Loucy (cell line): ENCODE measurements around the gene PHTF2.

Source experiments
- H2AFZ ChIP-seq: fragments of 200-600 bp; sonication (generic); 2 replicates; pipeline ENCODE4 v1.6.0; 2016; ENCODE audit warnings: antibody characterized with exemption, mild to moderate bottlenecking, low read length, moderate library complexity
- H3F3A ChIP-seq: fragments of 200-600 bp; 2 replicates; pipeline ENCODE4 v1.6.0; 2016; ENCODE audit warnings: antibody characterized with exemption, low read depth, mild to moderate bottlenecking
- H3K27me3 ChIP-seq: fragments of 200-600 bp; sonication (generic); 2 replicates; pipeline ENCODE4 v1.6.1; 2014; ENCODE audit warnings: low read length, mild to moderate bottlenecking; ENCODE audit not compliant: insufficient read depth, poor library complexity, severe bottlenecking
- H3K36me3 ChIP-seq: fragments of 200-600 bp; sonication (generic); 2 replicates; pipeline ENCODE4 v1.6.1; 2016; ENCODE audit warnings: low read length; ENCODE audit not compliant: insufficient read depth
- H3K4me1 ChIP-seq: fragments of 200-600 bp; sonication (generic); 2 replicates; pipeline ENCODE4 v1.5.1; 2014; ENCODE audit warnings: low read length, mild to moderate bottlenecking; ENCODE audit not compliant: insufficient read depth, poor library complexity, severe bottlenecking
- H3K4me2 ChIP-seq: fragments of 200-600 bp; sonication (generic); 2 replicates; pipeline ENCODE4 v1.6.0; 2014; ENCODE audit warnings: antibody characterized with exemption, low read length, low read depth, mild to moderate bottlenecking; ENCODE audit not compliant: poor library complexity, severe bottlenecking
- H3K4me3 ChIP-seq: fragments of 200-600 bp; sonication (generic); 2 replicates; pipeline ENCODE4 v1.5.1; 2014; ENCODE audit warnings: low read length, mild to moderate bottlenecking, mixed read lengths; ENCODE audit not compliant: poor library complexity, severe bottlenecking
- H3K79me2 ChIP-seq: fragments of 200-600 bp; sonication (generic); 2 replicates; pipeline ENCODE4 v1.6.1; 2014; ENCODE audit warnings: low read length; ENCODE audit not compliant: insufficient read depth
- H3K9ac ChIP-seq: fragments of 200-600 bp; sonication (generic); 2 replicates; pipeline ENCODE4 v1.6.0; 2014; ENCODE audit warnings: mild to moderate bottlenecking, low read depth, low read length, moderate library complexity; ENCODE audit not compliant: poor library complexity, severe bottlenecking
- H3K9me2 ChIP-seq: fragments of 200-600 bp; sonication (generic); replicated peaks from 2 replicates; pipeline ENCODE4 v1.6.1; 2016; ENCODE audit warnings: low read depth, low read length, mixed read lengths
- H3K9me3 ChIP-seq: fragments of 200-600 bp; sonication (generic); 2 replicates; pipeline ENCODE4 v1.6.1; 2014; ENCODE audit warnings: mild to moderate bottlenecking, antibody characterized with exemption, low read length, low read depth; ENCODE audit not compliant: insufficient read depth
- H4K20me1 ChIP-seq: fragments of 200-600 bp; sonication (generic); 2 replicates; pipeline ENCODE4 v1.6.0; 2014; ENCODE audit warnings: antibody characterized with exemption, low read length, mild to moderate bottlenecking; ENCODE audit not compliant: insufficient read depth, poor library complexity, severe bottlenecking
- EZH2phosphoT487 ChIP-seq: fragments of 200-600 bp; IDR thresholded peaks from 2 replicates; pipeline ENCODE4 v1.6.1; 2018; ENCODE audit warnings: antibody characterized with exemption, mild to moderate bottlenecking, moderate library complexity, borderline replicate concordance
- TF ChIP-seq, protein P1 (sequence below): fragments of 200-600 bp; sonication (generic); conservative IDR thresholded peaks from 2 replicates; pipeline ENCODE4 v1.5.1; 2014; ENCODE audit warnings: mild to moderate bottlenecking, antibody characterized with exemption, low read length

PHTF2 gene

DNA sequence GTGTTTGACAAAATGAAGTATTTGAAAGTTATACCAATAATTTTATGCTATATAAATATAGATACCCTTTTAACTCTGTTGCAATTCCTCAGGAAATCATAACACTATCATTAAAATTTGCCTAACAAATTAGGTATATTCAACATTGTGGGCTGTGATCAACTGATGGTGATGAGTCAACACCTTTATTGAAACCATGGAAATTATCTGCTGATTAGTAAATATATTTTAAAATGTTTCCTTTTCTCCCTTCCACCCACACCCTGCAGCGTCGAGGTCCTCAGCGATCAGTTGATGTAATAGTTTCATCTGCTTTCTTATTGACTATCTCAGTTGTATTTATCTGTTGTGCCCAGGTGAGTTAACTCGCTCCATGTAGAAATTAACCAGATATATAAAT, 143.9 kb downstream of the PHTF2 start:
- Histone ChIP-seq H3K9me2 (no peaks in the 10 kb centered on the region), H3K9ac (no peak overlapping the region)
- TF ChIP-seq, protein P1, sequence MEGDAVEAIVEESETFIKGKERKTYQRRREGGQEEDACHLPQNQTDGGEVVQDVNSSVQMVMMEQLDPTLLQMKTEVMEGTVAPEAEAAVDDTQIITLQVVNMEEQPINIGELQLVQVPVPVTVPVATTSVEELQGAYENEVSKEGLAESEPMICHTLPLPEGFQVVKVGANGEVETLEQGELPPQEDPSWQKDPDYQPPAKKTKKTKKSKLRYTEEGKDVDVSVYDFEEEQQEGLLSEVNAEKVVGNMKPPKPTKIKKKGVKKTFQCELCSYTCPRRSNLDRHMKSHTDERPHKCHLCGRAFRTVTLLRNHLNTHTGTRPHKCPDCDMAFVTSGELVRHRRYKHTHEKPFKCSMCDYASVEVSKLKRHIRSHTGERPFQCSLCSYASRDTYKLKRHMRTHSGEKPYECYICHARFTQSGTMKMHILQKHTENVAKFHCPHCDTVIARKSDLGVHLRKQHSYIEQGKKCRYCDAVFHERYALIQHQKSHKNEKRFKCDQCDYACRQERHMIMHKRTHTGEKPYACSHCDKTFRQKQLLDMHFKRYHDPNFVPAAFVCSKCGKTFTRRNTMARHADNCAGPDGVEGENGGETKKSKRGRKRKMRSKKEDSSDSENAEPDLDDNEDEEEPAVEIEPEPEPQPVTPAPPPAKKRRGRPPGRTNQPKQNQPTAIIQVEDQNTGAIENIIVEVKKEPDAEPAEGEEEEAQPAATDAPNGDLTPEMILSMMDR, result no peak
- TF ChIP-seq EZH2phosphoT487, result no peak

DNA sequence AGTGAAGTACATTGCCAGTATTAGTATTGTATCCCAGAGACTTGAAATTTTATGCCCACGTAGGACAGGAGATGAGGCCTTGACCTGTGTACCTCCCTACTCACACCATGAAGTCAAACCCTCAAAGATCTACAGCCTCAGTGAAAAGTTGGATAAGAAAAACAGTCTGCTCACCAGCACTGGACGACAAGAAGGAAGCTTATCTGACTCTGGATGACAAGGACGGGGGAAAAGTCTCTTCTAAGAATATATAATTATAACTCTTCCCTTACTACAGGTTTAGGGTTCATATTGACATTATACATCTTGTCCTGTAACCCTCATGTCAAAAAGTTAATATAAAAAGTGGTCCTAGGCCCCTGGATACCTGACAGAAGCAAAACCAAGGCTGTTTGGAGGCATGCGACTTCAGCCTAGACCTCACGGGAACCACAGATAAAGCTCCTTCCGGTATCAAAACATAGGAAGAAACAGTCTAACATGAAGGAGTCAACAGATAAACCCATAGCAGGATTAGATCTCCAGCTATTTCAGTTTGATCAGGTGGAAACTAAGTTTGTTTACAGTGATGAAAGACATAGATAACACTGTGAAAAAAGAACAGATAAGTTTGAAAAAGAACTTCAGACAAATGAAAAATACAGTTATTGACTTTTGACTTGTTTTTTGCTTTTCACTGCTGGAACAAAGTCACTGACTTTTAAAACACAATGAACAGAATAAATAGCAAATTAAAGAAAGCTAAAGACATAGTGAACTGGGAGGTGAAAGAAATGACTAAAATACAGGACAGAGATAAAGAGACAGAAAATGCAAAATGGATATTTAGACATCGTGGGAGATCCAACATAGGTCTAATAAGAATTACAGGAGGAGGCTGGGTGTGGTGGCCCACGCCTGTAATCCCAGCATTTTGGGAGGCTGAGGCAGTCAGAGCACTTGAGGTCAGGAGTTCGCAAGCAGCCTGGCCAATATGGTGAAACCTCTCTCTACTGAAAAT, 145.9 kb downstream of the PHTF2 start:
- TF ChIP-seq, protein P1, result no peak
- no peak for TF ChIP-seq EZH2phosphoT487
- no peak overlapping the region for H3K9ac ChIP-seq
- no peak overlapping the region for H3K4me2 ChIP-seq
- no peaks in the 10 kb centered on the region for H3K36me3 ChIP-seq
- no peaks in the 10 kb centered on the region for H3F3A ChIP-seq
- no peaks in the 10 kb centered on the region for H3K79me2 ChIP-seq
- no peak overlapping the region for H2AFZ ChIP-seq
- no peak overlapping the region for H3K4me3 ChIP-seq
- no peaks in the 10 kb centered on the region for H3K9me2 ChIP-seq
- H4K20me1 ChIP-seq, result no peaks in the 10 kb centered on the region
- no peaks in the 10 kb centered on the region for H3K9me3 ChIP-seq
- no peaks in the 10 kb centered on the region for H3K4me1 ChIP-seq
- H3K27me3 ChIP-seq, result no peaks in the 10 kb centered on the region

More for the DNA sequence above, 143.9 kb downstream of the PHTF2 start:
- Histone ChIP-seq H3F3A (no peaks in the 10 kb centered on the region), H2AFZ (no peak overlapping the region), H3K9me3 (no peaks in the 10 kb centered on the region), H3K27me3 (no peaks in the 10 kb centered on the region), H3K4me2 (no peak overlapping the region), H3K36me3 (no peaks in the 10 kb centered on the region), H3K4me1 (no peaks in the 10 kb centered on the region), H3K79me2 (no peaks in the 10 kb centered on the region), H4K20me1 (no peaks in the 10 kb centered on the region), H3K4me3 (no peak overlapping the region)

GRCh38 chr7:77950548-77950947, 152.0 kb downstream of the PHTF2 start:
- no peaks in the 10 kb centered on the region for H3K79me2 ChIP-seq
- H3K9me2 ChIP-seq, result no peaks in the 10 kb centered on the region
- no peak overlapping the region for H3K4me3 ChIP-seq
- H4K20me1 ChIP-seq, result no peaks in the 10 kb centered on the region
- H3K9ac ChIP-seq, result no peak overlapping the region
- H3F3A ChIP-seq, result no peaks in the 10 kb centered on the region
- no peaks in the 10 kb centered on the region for H3K9me3 ChIP-seq
- no peaks in the 10 kb centered on the region for H3K36me3 ChIP-seq
- no peaks in the 10 kb centered on the region for H3K4me1 ChIP-seq
- no peak overlapping the region for H2AFZ ChIP-seq
- no peak overlapping the region for H3K4me2 ChIP-seq
- H3K27me3 ChIP-seq, result no peaks in the 10 kb centered on the region
- TF ChIP-seq, protein P1, result no peak
- no peak for TF ChIP-seq EZH2phosphoT487
